Measurements from ENCODE around the gene POLR2L.

Gene POLR2L

DNA sequence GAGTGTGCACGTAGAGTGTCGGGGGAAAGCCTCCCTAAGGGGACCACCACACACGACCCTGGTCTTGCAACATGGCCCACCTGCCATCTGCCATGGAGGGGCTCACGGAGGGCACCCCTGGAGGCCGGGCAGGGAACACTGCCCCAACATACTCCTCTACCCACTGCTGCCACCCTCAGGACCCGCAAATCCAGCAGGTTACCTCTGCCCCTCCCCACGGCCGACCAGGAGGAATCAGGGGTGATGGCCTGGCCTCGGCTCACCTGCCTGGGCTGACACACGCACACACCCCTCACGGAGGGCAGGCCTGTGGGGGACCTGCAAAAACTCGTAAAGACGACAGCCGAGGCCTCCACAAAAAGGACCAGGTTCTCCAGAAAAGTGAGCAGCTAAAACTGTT, 38.1 kb upstream of the POLR2L start:
- Histone ChIP-seq H3K27me3 (ENCODE audit: insufficient read depth, low read length) (no peaks in the 10 kb centered on the region), H3K9me3 (ENCODE audit: insufficient read depth, low read depth, low read length) (no peaks in the 10 kb centered on the region), H3K9ac (ENCODE audit: low read depth, low read length) (no peak overlapping the region), H3K27ac (ENCODE audit: low read depth, low read length) (no peak overlapping the region), H3K36me3 (ENCODE audit: insufficient read depth, low read length) (peaks cover 51% of the 10 kb centered on the region), H3K4me1 (ENCODE audit: insufficient read depth, low read length) (no peaks in the 10 kb centered on the region), H3K4me3 (ENCODE audit: low read length) (no peak overlapping the region)
- WGBS: 95% methylated on average over 14 of the region's 14 CpGs

- Histone ChIP-seq H3K36me3 (ENCODE audit: insufficient read depth, low read length) (peaks cover 45% of the 10 kb centered on the region), H3K4me1 (ENCODE audit: insufficient read depth, low read length) (no peaks in the 10 kb centered on the region), H3K4me3 (ENCODE audit: low read length) (no peak overlapping the region), H3K9ac (ENCODE audit: low read depth, low read length) (no peak overlapping the region), H3K27me3 (ENCODE audit: insufficient read depth, low read length) (no peaks in the 10 kb centered on the region), H3K9me3 (ENCODE audit: insufficient read depth, low read depth, low read length) (no peaks in the 10 kb centered on the region), H3K27ac (ENCODE audit: low read depth, low read length) (no peak overlapping the region)
- 87% methylated on average over 11 of the region's 11 CpGs for WGBS
These were observed 35.2 kb upstream of the POLR2L start for GRCh38 chr11:877565-877964.

DNA sequence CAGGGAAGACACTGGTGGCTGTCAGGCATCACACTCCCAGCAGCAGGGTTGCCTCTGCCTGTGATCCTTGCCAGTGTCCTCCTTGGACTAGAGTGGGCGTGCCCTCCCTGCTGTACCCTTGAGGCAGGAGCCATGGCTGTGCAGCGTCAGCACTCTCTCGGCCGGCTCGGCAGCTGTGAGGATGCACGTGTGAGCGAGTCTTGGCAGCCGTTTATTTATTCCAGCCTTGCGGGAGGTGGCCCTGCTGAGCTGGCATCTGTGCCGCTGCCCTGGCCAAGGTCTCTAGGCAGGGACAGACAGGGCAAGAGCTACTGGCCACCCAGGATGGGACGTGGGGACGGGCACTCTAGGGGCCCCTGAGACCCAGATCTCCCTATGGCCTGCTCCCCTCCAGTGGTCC, 34.2 kb upstream of the POLR2L start:
- H3K4me3 ChIP-seq (ENCODE audit: low read length): no peak overlapping the region
- no peak overlapping the region for H3K27ac ChIP-seq (ENCODE audit: low read depth, low read length)
- H3K9me3 ChIP-seq (ENCODE audit: insufficient read depth, low read depth, low read length): no peaks in the 10 kb centered on the region
- H3K4me1 ChIP-seq (ENCODE audit: insufficient read depth, low read length): no peaks in the 10 kb centered on the region
- H3K9ac ChIP-seq (ENCODE audit: low read depth, low read length): no peak overlapping the region
- H3K36me3 ChIP-seq (ENCODE audit: insufficient read depth, low read length): peaks cover 40% of the 10 kb centered on the region
- H3K27me3 ChIP-seq (ENCODE audit: insufficient read depth, low read length): no peaks in the 10 kb centered on the region
- WGBS: 95% methylated on average over 12 of the region's 12 CpGs

GRCh38 chr11:875769-876301, 33.5 kb upstream of the POLR2L start:
- Histone ChIP-seq H3K27ac (ENCODE audit: low read depth, low read length) (no peak overlapping the region), H3K9me3 (ENCODE audit: insufficient read depth, low read depth, low read length) (no peaks in the 10 kb centered on the region), H3K4me1 (ENCODE audit: insufficient read depth, low read length) (no peaks in the 10 kb centered on the region), H3K4me3 (ENCODE audit: low read length) (no peak overlapping the region), H3K36me3 (ENCODE audit: insufficient read depth, low read length) (peaks cover 38% of the 10 kb centered on the region), H3K9ac (ENCODE audit: low read depth, low read length) (no peak overlapping the region), H3K27me3 (ENCODE audit: insufficient read depth, low read length) (no peaks in the 10 kb centered on the region)
- WGBS: 94% methylated on average over 21 of the region's 21 CpGs

GRCh38 chr11:875203-875602, 32.9 kb upstream of the POLR2L start:
- WGBS: 94% methylated on average over 16 of the region's 16 CpGs
- Histone ChIP-seq H3K9me3 (ENCODE audit: insufficient read depth, low read depth, low read length) (no peaks in the 10 kb centered on the region), H3K27ac (ENCODE audit: low read depth, low read length) (no peak overlapping the region), H3K4me1 (ENCODE audit: insufficient read depth, low read length) (no peaks in the 10 kb centered on the region), H3K27me3 (ENCODE audit: insufficient read depth, low read length) (no peaks in the 10 kb centered on the region), H3K36me3 (ENCODE audit: insufficient read depth, low read length) (peaks cover 32% of the 10 kb centered on the region), H3K9ac (ENCODE audit: low read depth, low read length) (no peak overlapping the region), H3K4me3 (ENCODE audit: low read length) (no peak overlapping the region)

DNA sequence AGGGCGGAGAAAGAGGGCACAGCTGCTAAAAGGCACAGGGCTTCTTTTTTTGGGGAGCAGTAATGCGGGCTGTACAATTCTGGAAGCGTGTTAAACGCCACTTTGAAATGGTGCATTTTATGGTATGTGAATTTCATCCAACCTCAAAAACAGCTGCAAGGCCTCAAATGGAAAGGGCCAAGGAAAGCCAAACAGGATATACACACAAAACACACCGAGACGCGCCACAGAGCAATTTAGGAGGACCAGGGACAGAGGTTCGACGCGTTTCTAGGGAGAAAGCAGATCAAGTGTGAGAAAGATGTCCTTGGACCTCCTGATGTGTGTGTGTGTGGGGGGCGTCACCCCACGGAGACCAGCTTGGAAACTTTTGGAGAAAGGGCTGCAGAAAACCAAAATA, 31.4 kb upstream of the POLR2L start:
- H3K4me3 ChIP-seq (ENCODE audit: low read length): no peak overlapping the region
- H3K9me3 ChIP-seq (ENCODE audit: insufficient read depth, low read depth, low read length): no peaks in the 10 kb centered on the region
- H3K36me3 ChIP-seq (ENCODE audit: insufficient read depth, low read length): peaks cover 26% of the 10 kb centered on the region
- WGBS: 85% methylated on average over 11 of the region's 12 CpGs
- no peaks in the 10 kb centered on the region for H3K4me1 ChIP-seq (ENCODE audit: insufficient read depth, low read length)
- H3K9ac ChIP-seq (ENCODE audit: low read depth, low read length): no peak overlapping the region
- H3K27ac ChIP-seq (ENCODE audit: low read depth, low read length): no peak overlapping the region
- no peaks in the 10 kb centered on the region for H3K27me3 ChIP-seq (ENCODE audit: insufficient read depth, low read length)

- H3K27ac ChIP-seq (ENCODE audit: low read depth, low read length): no peak overlapping the region
- H3K9me3 ChIP-seq (ENCODE audit: insufficient read depth, low read depth, low read length): no peaks in the 10 kb centered on the region
- no peaks in the 10 kb centered on the region for H3K4me1 ChIP-seq (ENCODE audit: insufficient read depth, low read length)
- WGBS: 91% methylated on average over 9 of the region's 9 CpGs
- no peak overlapping the region for H3K4me3 ChIP-seq (ENCODE audit: low read length)
- H3K27me3 ChIP-seq (ENCODE audit: insufficient read depth, low read length): no peaks in the 10 kb centered on the region
- H3K9ac ChIP-seq (ENCODE audit: low read depth, low read length): no peak overlapping the region
- H3K36me3 ChIP-seq (ENCODE audit: insufficient read depth, low read length): peaks cover 27% of the 10 kb centered on the region
These were observed 30.5 kb upstream of the POLR2L start for GRCh38 chr11:872799-873198.

- no peaks in the 10 kb centered on the region for H3K4me1 ChIP-seq (ENCODE audit: insufficient read depth, low read length)
- no peaks in the 10 kb centered on the region for H3K9me3 ChIP-seq (ENCODE audit: insufficient read depth, low read depth, low read length)
- H3K9ac ChIP-seq (ENCODE audit: low read depth, low read length): no peak overlapping the region
- H3K27me3 ChIP-seq (ENCODE audit: insufficient read depth, low read length): no peaks in the 10 kb centered on the region
- 81% methylated on average over 9 of the region's 9 CpGs for WGBS
- no peak overlapping the region for H3K4me3 ChIP-seq (ENCODE audit: low read length)
- no peak overlapping the region for H3K27ac ChIP-seq (ENCODE audit: low read depth, low read length)
- peaks cover 23% of the 10 kb centered on the region for H3K36me3 ChIP-seq (ENCODE audit: insufficient read depth, low read length)
These were observed 29.1 kb upstream of the POLR2L start for GRCh38 chr11:871472-871871.

GRCh38 chr11:870418-870817, 28.1 kb upstream of the POLR2L start:
- peaks cover 25% of the 10 kb centered on the region for H3K36me3 ChIP-seq (ENCODE audit: insufficient read depth, low read length)
- no peaks in the 10 kb centered on the region for H3K4me1 ChIP-seq (ENCODE audit: insufficient read depth, low read length)
- no peak overlapping the region for H3K9ac ChIP-seq (ENCODE audit: low read depth, low read length)
- WGBS: 83% methylated on average over 8 of the region's 8 CpGs
- 0 out of 2 replicates have a peak overlapping the region, but pooled peaks have one; percentile 30 for H3K27ac ChIP-seq (ENCODE audit: low read depth, low read length)
- H3K27me3 ChIP-seq (ENCODE audit: insufficient read depth, low read length): no peaks in the 10 kb centered on the region
- H3K4me3 ChIP-seq (ENCODE audit: low read length): no peak overlapping the region
- H3K9me3 ChIP-seq (ENCODE audit: insufficient read depth, low read depth, low read length): no peaks in the 10 kb centered on the region

GRCh38 chr11:870127-870413, 27.7 kb upstream of the POLR2L start:
- Histone ChIP-seq H3K36me3 (ENCODE audit: insufficient read depth, low read length) (peaks cover 25% of the 10 kb centered on the region), H3K9ac (ENCODE audit: low read depth, low read length) (no peak overlapping the region), H3K4me1 (ENCODE audit: insufficient read depth, low read length) (no peaks in the 10 kb centered on the region), H3K27ac (ENCODE audit: low read depth, low read length) (0 out of 2 replicates have a peak overlapping the region, but pooled peaks have one; percentile 30), H3K9me3 (ENCODE audit: insufficient read depth, low read depth, low read length) (no peaks in the 10 kb centered on the region), H3K4me3 (ENCODE audit: low read length) (no peak overlapping the region), H3K27me3 (ENCODE audit: insufficient read depth, low read length) (no peaks in the 10 kb centered on the region)
- 33% methylated on average over 8 of the region's 8 CpGs for WGBS

GRCh38 chr11:869399-870126, 27.2 kb upstream of the POLR2L start:
- H3K9ac ChIP-seq (ENCODE audit: low read depth, low read length): no peak overlapping the region
- no peak overlapping the region for H3K27ac ChIP-seq (ENCODE audit: low read depth, low read length)
- H3K4me1 ChIP-seq (ENCODE audit: insufficient read depth, low read length): no peaks in the 10 kb centered on the region
- 76% methylated on average over 25 of the region's 25 CpGs for WGBS
- no peaks in the 10 kb centered on the region for H3K9me3 ChIP-seq (ENCODE audit: insufficient read depth, low read depth, low read length)
- H3K27me3 ChIP-seq (ENCODE audit: insufficient read depth, low read length): no peaks in the 10 kb centered on the region
- no peak overlapping the region for H3K4me3 ChIP-seq (ENCODE audit: low read length)
- peaks cover 20% of the 10 kb centered on the region for H3K36me3 ChIP-seq (ENCODE audit: insufficient read depth, low read length)

DNA sequence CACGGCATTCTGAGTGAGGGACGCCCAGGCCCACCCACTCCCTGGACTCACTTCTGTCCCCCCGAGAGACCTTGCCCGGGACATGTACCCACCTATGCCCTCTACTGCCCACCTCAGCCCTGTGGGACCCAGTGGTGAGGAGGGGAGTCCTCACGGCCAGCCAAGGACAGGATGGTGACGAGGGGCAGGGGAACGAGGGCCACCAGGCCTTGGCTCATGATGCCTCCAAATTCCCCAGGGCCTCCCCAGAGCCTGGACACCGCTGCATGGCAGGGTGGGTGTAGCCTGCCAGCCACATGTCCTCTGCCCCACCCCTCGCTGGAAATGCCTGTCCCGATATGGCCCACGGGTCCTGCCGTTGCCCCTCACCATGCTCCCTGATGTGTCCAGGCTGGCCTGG, 26.5 kb upstream of the POLR2L start:
- no peak overlapping the region for H3K27ac ChIP-seq (ENCODE audit: low read depth, low read length)
- 92% methylated on average over 12 of the region's 12 CpGs for WGBS
- H3K9me3 ChIP-seq (ENCODE audit: insufficient read depth, low read depth, low read length): no peaks in the 10 kb centered on the region

More for the DNA sequence above, 26.5 kb upstream of the POLR2L start:
- Histone ChIP-seq H3K36me3 (ENCODE audit: insufficient read depth, low read length) (peaks cover 16% of the 10 kb centered on the region; the same call in 1 of the 2 replicates), H3K9ac (ENCODE audit: low read depth, low read length) (no peak overlapping the region), H3K4me3 (ENCODE audit: low read length) (no peak overlapping the region), H3K27me3 (ENCODE audit: insufficient read depth, low read length) (no peaks in the 10 kb centered on the region), H3K4me1 (ENCODE audit: insufficient read depth, low read length) (peaks cover 2% of the 10 kb centered on the region; the same call in 1 of the 2 replicates)

Data from HUES64 (cell line).